HepG2 (cell line): ENCODE data around the gene TAF6L.

Experiments
- ISX ChIP-seq: sonication (generic); formaldehyde crosslinking; conservative IDR thresholded peaks from 2 replicates; pipeline ENCODE4 v1.5.0; 2020; ENCODE audit warnings: missing genetic modification reagents
- MNT ChIP-seq: fragments of 450-650 bp; IDR thresholded peaks from 2 replicates; pipeline ENCODE4 v1.6.1; 2016
- PRDM10 ChIP-seq: sonication (generic); formaldehyde crosslinking; IDR thresholded peaks from 2 replicates; pipeline ENCODE4 v1.4.0; 2020; ENCODE audit warnings: low read depth, missing genetic modification reagents
- SRF ChIP-seq: IDR thresholded peaks from 2 replicates; pipeline ENCODE4 v1.6.1; 2011; ENCODE audit warnings: mild to moderate bottlenecking, low read depth, low read length, moderate library complexity
- ZNF75D ChIP-seq: sonication (generic); formaldehyde crosslinking; IDR thresholded peaks from 2 replicates; pipeline ENCODE4 v1.8.1; 2023; ENCODE audit warnings: missing genetic modification reagents, mild to moderate bottlenecking, borderline replicate concordance
- ZNF878 ChIP-seq: sonication (generic); formaldehyde crosslinking; IDR thresholded peaks from 2 replicates; pipeline ENCODE4 v1.8.1; 2023; ENCODE audit warnings: mild to moderate bottlenecking, missing genetic modification reagents, moderate library complexity
- TF ChIP-seq, protein P1 (sequence below): sonication (generic); formaldehyde crosslinking; IDR thresholded peaks from 2 replicates; pipeline ENCODE4 v1.5.0; 2020; ENCODE audit warnings: mild to moderate bottlenecking, missing genetic modification reagents

- TF ChIP-seq ZNF75D (CRISPR knock-in tag) (no peak), SRF (no peak), PRDM10 (no peak), ZNF878 (CRISPR knock-in tag) (peak; percentile 74), ISX (CRISPR knock-in tag) (no peak), MNT (peak; percentile 47)
- TF ChIP-seq, protein P1, sequence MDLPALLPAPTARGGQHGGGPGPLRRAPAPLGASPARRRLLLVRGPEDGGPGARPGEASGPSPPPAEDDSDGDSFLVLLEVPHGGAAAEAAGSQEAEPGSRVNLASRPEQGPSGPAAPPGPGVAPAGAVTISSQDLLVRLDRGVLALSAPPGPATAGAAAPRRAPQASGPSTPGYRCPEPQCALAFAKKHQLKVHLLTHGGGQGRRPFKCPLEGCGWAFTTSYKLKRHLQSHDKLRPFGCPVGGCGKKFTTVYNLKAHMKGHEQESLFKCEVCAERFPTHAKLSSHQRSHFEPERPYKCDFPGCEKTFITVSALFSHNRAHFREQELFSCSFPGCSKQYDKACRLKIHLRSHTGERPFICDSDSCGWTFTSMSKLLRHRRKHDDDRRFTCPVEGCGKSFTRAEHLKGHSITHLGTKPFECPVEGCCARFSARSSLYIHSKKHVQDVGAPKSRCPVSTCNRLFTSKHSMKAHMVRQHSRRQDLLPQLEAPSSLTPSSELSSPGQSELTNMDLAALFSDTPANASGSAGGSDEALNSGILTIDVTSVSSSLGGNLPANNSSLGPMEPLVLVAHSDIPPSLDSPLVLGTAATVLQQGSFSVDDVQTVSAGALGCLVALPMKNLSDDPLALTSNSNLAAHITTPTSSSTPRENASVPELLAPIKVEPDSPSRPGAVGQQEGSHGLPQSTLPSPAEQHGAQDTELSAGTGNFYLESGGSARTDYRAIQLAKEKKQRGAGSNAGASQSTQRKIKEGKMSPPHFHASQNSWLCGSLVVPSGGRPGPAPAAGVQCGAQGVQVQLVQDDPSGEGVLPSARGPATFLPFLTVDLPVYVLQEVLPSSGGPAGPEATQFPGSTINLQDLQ = no peak
Observed at GRCh38 chr11:62787005-62787759, 16.0 kb downstream of the TAF6L start, which contains the start of gene TMEM179B.
